Activated naive CD4-positive, alpha-beta T cell treated with anti-CD3 and anti-CD28 coated beads, Interleukin-2, amount 50 U/mL, for 72 hours (primary cell): ENCODE data around the gene GPC6. TPM values are rescaled to one million over a fixed set of nuclear protein-coding genes. Genes with fewer than 3 reads are reported as not detected.
"Not testable (repeated sequence)": the region's sequence is repeated elsewhere in the genome, so short reads cannot be mapped to it uniquely, and the experiment has no call there.

Experiments
- ATAC-seq, 2 donors: fragments of 150-1000 bp; cut with Tn5 transposase; 2 replicates each; pipeline ENCODE4 v1.10.0; 2021; ENCODE audit warnings: mild to moderate bottlenecking in 2 of 2, moderate library complexity in 2 of 2
- DNase-seq, 2 donors: peaks; one replicate each; pipeline ENCODE4 v3.0.0; 2021 to 2022; ENCODE audit warnings: low spot score in 2 of 2
- H3K27ac Mint-ChIP-seq, 2 donors: one replicate each; pipeline ENCODE4 v1.8.0; 2022; ENCODE audit warnings: mild to moderate bottlenecking in 2 of 2, mixed read lengths in 2 of 2
- H3K36me3 Mint-ChIP-seq, 2 donors: one replicate each; pipeline ENCODE4 v1.8.0; 2022; ENCODE audit warnings: mixed read lengths in 2 of 2
- H3K9me3 Mint-ChIP-seq, 2 donors: one replicate each; pipeline ENCODE4 v1.8.0; 2022; ENCODE audit warnings: mixed read lengths in 2 of 2
- total RNA-seq, 2 donors: library from RNA; stranded (reverse); gene quantifications; one replicate each; pipeline ENCODE4 v1.2.3, GENCODE V29; 2022

GPC6 gene
- total RNA-seq, 2 donors from 2014 or later: not detected

GRCh38 chr13:94263038-94263437 is 1036.4 kb downstream of the GPC6 start:
- ATAC-seq (no peak), DNase-seq (no peak)
- peaks cover 0 to 5% of the 10 kb centered on the region in 2 donors for H3K9me3 Mint-ChIP-seq
- no peak overlapping the region for H3K27ac Mint-ChIP-seq
- peaks cover 0 to 7% of the 10 kb centered on the region in 2 donors for H3K36me3 Mint-ChIP-seq

DNA sequence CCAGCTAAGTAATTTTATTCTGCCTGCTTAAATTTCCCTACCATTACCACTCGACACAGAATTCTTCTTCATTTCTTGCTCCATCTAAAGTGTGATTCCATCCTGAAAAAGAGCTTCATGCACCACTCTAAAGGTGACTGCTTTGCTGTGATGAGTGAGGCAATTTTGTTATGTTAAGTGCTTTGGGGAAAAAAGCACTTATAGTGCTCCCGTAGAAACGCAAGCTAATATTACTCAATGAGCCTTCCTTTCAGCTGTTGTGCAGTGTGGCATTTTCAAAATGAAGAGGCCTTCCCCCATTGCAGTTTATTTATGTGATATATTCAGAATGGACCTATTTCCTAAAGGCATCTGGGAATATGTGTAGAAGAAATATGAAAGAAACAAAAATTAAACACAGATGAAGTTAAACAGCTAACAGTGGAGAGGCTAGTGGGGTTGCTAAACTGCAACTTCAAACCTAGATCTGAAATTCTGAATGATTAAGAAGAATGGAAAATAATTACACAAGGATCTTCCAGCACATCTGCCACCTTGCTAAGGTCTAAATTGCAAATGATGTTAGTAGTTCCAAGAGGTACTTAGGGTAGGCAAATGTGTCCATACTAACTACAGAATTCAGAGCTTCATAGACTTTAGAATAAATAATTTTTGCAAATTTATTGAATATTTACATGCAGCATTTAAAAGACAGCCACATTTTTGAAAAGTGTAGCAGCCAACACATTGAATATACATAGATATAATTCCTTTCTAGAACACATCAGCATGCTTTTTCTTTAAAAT is 1041.2 kb downstream of the GPC6 start:
- no peaks in the 10 kb centered on the region for H3K36me3 Mint-ChIP-seq
- no peaks in the 10 kb centered on the region for H3K9me3 Mint-ChIP-seq
- no peak for ATAC-seq
- no peak for DNase-seq
- H3K27ac Mint-ChIP-seq: no peak overlapping the region

DNA sequence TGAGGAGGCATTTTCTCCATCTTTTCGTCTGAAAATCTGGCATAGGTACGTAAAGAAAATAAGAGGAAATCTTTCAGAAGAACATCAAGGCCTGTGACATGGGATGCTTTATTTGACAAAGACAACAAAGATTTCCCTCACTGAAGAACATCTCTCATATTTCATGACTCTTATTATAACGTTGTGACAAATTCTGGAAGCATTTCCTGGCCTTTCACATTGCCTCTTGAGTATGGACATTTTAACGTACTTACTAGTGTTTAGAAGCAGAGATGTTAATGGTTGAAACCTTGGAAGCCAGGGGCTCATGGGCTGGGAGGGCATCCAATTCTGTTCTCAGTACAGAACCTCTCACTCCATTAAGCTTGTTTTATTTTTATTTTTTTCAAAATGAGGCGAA is 1042.1 kb downstream of the GPC6 start:
- ATAC-seq (no peak), DNase-seq (no peak)
- Mint-ChIP-seq H3K27ac (no peak overlapping the region), H3K9me3 (no peaks in the 10 kb centered on the region), H3K36me3 (no peaks in the 10 kb centered on the region)

DNA sequence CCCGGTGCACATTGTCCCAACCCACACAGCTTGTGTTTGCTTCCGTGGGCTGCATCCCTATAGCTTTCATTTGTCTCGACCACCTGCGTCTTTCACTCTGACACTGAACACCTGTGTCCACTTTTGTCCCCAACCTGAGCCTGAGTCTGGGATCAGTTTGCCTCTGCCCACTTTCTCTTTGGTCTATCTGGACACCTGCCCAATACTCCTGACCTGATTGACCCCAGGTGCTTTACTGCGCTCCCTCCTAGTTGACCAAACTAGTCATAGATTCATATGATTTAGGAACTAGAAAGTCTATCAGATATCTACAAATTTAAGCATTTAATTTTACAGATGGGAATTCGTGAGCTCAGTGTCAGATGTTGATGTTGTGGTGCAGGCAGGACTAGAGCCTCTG is 1043.0 kb downstream of the GPC6 start:
- no peak overlapping the region for H3K27ac Mint-ChIP-seq
- no peaks in the 10 kb centered on the region for H3K36me3 Mint-ChIP-seq
- no peak for ATAC-seq
- H3K9me3 Mint-ChIP-seq: no peaks in the 10 kb centered on the region
- DNase-seq: no peak

- Mint-ChIP-seq H3K27ac (no peak overlapping the region), H3K9me3 (peaks cover 0 to 4% of the 10 kb centered on the region in 2 donors), H3K36me3 (no peaks in the 10 kb centered on the region)
- DNase-seq: no peak
- ATAC-seq: no peak
Measured at GRCh38 chr13:94270556-94270955, 1043.9 kb downstream of the GPC6 start.

DNA sequence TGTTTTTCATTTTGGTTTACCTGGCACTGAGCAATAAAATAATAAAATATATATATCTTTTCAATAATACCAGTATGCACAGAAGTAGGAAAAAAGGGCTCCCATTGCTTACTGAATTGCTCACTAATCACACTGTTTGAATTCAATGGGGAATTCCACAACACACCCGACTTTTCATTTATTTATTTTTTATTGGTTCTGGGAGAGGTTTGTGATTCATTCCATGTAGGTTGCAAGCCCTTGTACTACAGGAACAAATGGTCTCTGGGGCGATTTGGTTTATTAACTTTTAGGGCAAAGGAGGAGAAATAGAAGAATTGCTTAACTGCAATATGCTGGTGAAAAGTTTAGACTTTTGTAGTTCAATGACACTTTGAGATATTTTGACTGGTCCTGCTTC is 1045.4 kb downstream of the GPC6 start:
- no peak for DNase-seq
- Mint-ChIP-seq H3K27ac (peak overlapping the region in 1 of 2 donors; percentile 9), H3K36me3 (no peaks in the 10 kb centered on the region), H3K9me3 (peaks cover 0 to 4% of the 10 kb centered on the region in 2 donors)
- no peak for ATAC-seq

GRCh38 chr13:94280349-94280748 is 1053.7 kb downstream of the GPC6 start:
- H3K36me3 Mint-ChIP-seq: peaks cover 0 to 14% of the 10 kb centered on the region in 2 donors
- DNase-seq (no peak), ATAC-seq (no peak)
- H3K27ac Mint-ChIP-seq: no peak overlapping the region
- H3K9me3 Mint-ChIP-seq: peaks cover 11 to 13% of the 10 kb centered on the region in 2 donors

DNA sequence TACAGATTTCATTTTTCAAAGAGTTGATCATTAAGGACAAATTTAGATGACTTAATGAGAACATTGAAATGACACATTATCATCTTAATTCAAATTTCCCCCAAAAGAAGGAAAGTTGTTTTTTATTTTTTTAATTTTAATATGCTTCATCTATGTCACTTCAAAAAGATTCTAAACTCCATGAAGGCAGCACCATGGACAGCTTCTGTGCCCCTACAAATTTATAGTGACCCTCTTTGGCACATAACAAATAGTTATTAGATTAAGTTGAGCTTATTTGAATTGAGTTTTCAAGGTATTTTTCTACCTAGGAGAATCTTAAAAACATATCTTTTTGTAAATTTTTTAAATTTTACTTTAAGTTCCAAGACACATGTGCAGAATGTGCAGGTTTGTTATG is 1054.2 kb downstream of the GPC6 start:
- Mint-ChIP-seq H3K36me3 (peaks cover 0 to 14% of the 10 kb centered on the region in 2 donors), H3K9me3 (peaks cover 11 to 12% of the 10 kb centered on the region in 2 donors), H3K27ac (no peak overlapping the region)
- no peak for ATAC-seq
- DNase-seq: no peak

DNA sequence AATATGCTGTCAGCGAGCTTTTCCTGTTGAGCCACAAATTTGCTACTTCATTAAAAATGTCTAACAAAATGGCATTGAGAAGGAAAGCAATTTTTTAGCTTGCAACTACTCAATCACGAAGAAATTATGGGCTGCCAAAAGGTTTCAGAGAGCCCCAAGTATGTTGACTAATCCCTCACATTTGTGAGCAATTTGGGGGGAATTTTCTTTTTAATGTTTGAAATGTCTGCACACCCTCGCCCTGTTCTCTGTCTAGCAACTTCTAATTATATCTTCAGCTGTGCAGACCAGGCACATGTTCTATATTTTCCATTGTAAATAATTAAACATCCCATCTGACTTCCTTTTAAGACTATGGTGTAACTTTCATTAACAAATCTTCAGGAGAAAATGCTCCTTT is 1060.0 kb downstream of the GPC6 start:
- DNase-seq: no peak
- Mint-ChIP-seq H3K9me3 (no peaks in the 10 kb centered on the region), H3K27ac (no peak overlapping the region), H3K36me3 (no peaks in the 10 kb centered on the region)
- ATAC-seq: no peak

DNA sequence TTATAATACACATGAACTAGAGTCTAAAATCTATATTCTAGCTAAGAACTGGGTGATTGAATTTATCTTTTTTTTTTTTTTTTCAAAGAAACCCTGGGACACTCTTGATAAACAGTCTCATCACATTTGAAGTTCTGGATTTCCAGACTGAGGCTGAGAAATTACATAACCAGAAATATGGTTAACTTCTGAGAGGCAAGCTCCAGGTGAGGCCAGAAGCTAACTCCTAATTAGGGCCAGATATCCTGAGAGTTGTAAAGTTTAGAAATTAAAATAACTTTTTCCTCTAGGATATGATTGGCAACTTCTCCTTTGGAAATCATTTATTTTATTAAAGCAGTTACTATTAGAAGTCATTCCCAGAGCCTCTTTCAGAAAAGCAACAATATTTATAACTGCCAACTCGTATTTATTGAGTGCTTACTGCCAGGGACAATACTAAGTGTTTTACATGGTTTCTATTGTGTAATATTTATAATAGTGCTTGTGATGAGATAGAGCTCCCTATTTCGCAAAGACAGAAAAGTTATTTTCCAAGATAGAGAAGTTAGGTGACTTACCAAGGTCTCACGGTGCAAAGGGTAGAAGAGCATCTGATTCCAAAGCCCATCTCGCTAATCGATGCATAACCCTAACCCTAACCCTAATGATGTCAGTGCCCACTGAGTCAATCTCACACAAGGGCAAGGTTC is 1065.2 kb downstream of the GPC6 start:
- no peak for DNase-seq
- Mint-ChIP-seq H3K9me3 (no peaks in the 10 kb centered on the region), H3K27ac (no peak overlapping the region), H3K36me3 (no peaks in the 10 kb centered on the region)
- ATAC-seq: no peak

DNA sequence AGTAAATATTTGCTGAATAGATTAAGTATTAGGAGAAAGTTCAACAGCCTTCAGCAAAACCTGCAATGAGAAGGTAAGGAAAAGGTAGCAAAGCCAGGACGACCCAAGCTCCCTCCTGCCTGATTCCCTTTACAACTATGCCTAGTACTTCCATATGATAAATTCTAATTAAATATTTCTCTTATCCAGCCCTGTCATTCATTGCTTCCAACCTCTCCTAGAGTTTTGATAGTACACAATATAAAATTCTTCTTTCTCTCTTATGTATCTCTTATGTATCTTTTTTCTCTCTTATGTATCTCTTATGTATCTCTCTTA is 1065.7 kb downstream of the GPC6 start:
- no peaks in the 10 kb centered on the region for H3K36me3 Mint-ChIP-seq
- no peaks in the 10 kb centered on the region for H3K9me3 Mint-ChIP-seq
- DNase-seq (no peak), ATAC-seq (no peak)
- no peak overlapping the region for H3K27ac Mint-ChIP-seq

- DNase-seq: no peak
- no peaks in the 10 kb centered on the region for H3K9me3 Mint-ChIP-seq
- no peak overlapping the region for H3K27ac Mint-ChIP-seq
- H3K36me3 Mint-ChIP-seq: no peaks in the 10 kb centered on the region
- no peak for ATAC-seq
Measured at GRCh38 chr13:94296471-94296870, 1069.9 kb downstream of the GPC6 start.

GRCh38 chr13:94298346-94298745 is 1071.7 kb downstream of the GPC6 start:
- no peak for DNase-seq
- ATAC-seq: no peak
- no peaks in the 10 kb centered on the region for H3K9me3 Mint-ChIP-seq
- no peak overlapping the region for H3K27ac Mint-ChIP-seq
- no peaks in the 10 kb centered on the region for H3K36me3 Mint-ChIP-seq

- Mint-ChIP-seq H3K36me3 (no peaks in the 10 kb centered on the region), H3K27ac (no peak overlapping the region), H3K9me3 (no peaks in the 10 kb centered on the region)
- ATAC-seq (no peak), DNase-seq (no peak)
Measured at GRCh38 chr13:94300401-94300800, 1073.8 kb downstream of the GPC6 start.

DNA sequence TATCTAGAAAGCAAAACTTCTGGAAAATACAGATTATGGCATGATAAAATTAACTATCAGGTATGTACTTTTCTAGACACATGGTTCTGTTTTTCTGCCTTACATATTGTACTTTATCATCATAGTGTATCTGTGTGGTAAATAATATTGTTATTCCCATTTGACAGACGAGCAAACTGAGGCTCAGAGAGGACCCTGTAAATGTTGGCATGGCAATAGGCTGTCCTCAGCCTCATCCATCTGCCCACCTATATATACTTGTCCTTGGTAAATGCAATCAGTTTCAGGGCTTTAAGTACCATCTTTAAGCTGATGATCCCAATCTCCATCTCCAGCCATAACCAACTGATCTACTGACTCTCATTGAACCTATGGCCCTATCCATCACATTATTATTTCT is 1074.9 kb downstream of the GPC6 start:
- H3K36me3 Mint-ChIP-seq: no peaks in the 10 kb centered on the region
- no peaks in the 10 kb centered on the region for H3K9me3 Mint-ChIP-seq
- no peak overlapping the region for H3K27ac Mint-ChIP-seq
- ATAC-seq: no peak
- no peak for DNase-seq

GRCh38 chr13:94302847-94303565 is 1076.4 kb downstream of the GPC6 start:
- H3K27ac Mint-ChIP-seq, H3K9me3 Mint-ChIP-seq, H3K36me3 Mint-ChIP-seq, ATAC-seq, DNase-seq: not testable (repeated sequence)

DNA sequence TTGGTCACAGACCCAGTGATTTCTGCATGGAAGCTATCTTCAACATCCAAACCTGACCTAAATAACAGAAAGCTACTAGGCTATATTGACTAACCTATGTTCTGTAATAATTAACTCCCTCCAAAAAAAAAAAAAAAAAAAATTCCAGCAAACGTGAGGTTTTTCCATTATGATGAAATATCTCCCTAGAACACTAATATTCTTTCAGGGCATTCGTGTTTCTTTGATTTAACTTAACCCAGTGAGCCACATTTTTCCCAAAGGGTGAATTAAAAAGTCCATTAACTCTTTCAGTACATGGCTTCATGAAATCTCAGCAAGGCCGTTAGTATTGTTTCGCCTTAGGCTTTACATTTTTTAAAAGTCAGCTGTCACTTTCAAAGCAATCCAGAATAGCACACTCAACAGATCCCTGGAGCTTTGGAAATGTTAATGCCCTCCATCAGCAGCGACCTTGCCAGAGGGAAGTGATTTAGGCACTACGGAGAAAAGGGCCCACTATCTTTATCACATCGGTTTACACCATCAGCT is 1077.1 kb downstream of the GPC6 start:
- no peak for ATAC-seq
- Mint-ChIP-seq H3K9me3 (no peaks in the 10 kb centered on the region), H3K36me3 (no peaks in the 10 kb centered on the region), H3K27ac (no peak overlapping the region)
- DNase-seq: no peak
